Hepatocyte (in vitro differentiated cells): ENCODE measurements around the gene FAT2.

ENCODE experiments used
- CTCF ChIP-seq: fragments of 200-600 bp; sonication (generic); IDR thresholded peaks from 2 replicates; pipeline ENCODE4 v1.5.1; 2016; ENCODE audit warnings: antibody characterized with exemption, mild to moderate bottlenecking; ENCODE audit not compliant: poor library complexity
- EZH2 ChIP-seq: fragments of 200-600 bp; sonication (generic); IDR thresholded peaks from 2 replicates; pipeline ENCODE4 v1.6.1; 2016; ENCODE audit warnings: antibody characterized with exemption, mild to moderate bottlenecking, borderline replicate concordance

DNA sequence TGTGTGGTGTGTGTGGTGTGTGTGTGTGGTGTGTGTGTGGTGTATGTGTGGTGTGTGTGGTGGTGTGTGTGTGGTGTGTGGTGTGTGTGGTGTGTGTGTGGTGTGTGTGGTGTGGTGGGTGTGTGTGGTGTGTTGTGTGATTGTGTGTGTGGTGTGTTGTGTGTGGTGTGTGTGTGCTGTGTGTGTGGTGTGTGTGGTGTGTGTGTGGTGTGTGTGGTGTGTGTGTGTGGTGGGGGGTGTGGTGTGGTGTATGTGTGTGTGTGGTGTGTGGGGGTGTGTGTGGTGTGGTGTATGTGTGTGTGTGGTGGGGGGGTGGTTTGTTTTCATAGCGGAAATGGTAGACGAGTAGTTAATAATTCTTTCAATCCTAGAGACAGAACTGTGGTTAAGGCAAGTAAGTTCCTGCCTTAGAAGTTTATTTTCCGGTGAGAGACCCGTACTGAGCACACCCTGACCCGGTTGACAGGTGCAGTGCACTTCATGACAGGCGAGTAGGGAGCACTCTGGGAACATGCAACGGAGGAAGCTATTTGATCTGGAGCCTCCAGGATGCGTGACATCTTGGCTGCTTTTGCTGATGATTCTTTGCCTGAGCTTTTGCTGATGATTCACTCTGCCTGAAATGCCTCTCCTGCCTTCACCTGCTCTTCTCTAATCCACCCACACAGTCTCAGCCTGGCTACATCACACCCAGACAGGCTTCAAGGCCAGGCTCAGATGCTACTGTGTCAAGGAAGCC, 21.7 kb upstream of the FAT2 start:
- TF ChIP-seq CTCF (no peak), EZH2 (no peak)
